Left lung (tissue), 10 donors: ENCODE results near the gene PCSK6. TPM values are rescaled to one million over a fixed set of nuclear protein-coding genes. Genes with fewer than 3 reads are reported as not detected.

Experiments used
- ATAC-seq: fragments of 200-7000 bp; cut with Tn5 transposase; one replicate; pipeline ENCODE4 v1.9.1; 2020; ENCODE audit warnings: moderate library complexity
- DNase-seq, 4 donors: peaks; one replicate each; pipeline ENCODE4 v3.0.0-alpha.2; 2013 to 2020
- H3K27ac ChIP-seq, 2 donors: fragments of 200-600 bp; sonication (generic) in 1 of 2; one replicate each; pipeline versions ENCODE4 v1.5.0 to v1.8.0; 2020 to 2021
- H3K27me3 ChIP-seq, 2 donors: fragments of 200-600 bp; sonication (generic) in 1 of 2; one replicate each; pipeline versions ENCODE4 v1.5.0 to v1.8.0; 2020 to 2021
- H3K36me3 ChIP-seq, 2 donors: fragments of 200-600 bp; sonication (generic) in 1 of 2; one replicate each; pipeline versions ENCODE4 v1.5.0 to v1.8.0; 2020 to 2021
- H3K4me1 ChIP-seq, 2 donors: fragments of 200-600 bp; one replicate each; pipeline ENCODE4 v1.8.0; 2021
- H3K4me3 ChIP-seq, 2 donors: fragments of 200-600 bp; sonication (generic) in 1 of 2; one replicate each; pipeline versions ENCODE4 v1.5.0 to v1.8.0; 2020 to 2021; ENCODE audit warnings: mild to moderate bottlenecking in 1 of 2
- H3K9me3 ChIP-seq, 2 donors: fragments of 200-600 bp; sonication (generic) in 1 of 2; one replicate each; pipeline versions ENCODE4 v1.5.0 to v1.8.0; 2020 to 2021
- CTCF ChIP-seq, 2 donors: fragments of 200-600 bp; sonication (generic) in 1 of 2; IDR thresholded peaks; one replicate each; pipeline versions ENCODE4 v1.5.0 to v1.8.0; 2021; ENCODE audit warnings: antibody characterized with exemption in 2 of 2
- intact Hi-C, 2 donors: fragments of 100-400 bp; cut with DNase I; formaldehyde crosslinking; loops; one replicate each; pipeline versions ENCODE4 v1.11.2 to v1.14.2; 2022
- polyA plus RNA-seq, 6 donors: library from polyadenylated mRNA; unstranded; fragments of 120-200 nt; gene quantifications; one replicate each; pipeline ENCODE4 v1.2.1, GENCODE V29; 2013; ENCODE audit not compliant: insufficient read length in 6 of 6
- total RNA-seq, 2 donors: library from RNA; stranded (reverse); fragmentation: NEBNext Ultra II Directional; extraction: Animal tissue kit (Norgen Biotek cat#: 25700); gene quantifications; one replicate each; pipeline ENCODE4 v1.2.1, GENCODE V29; 2021
- donor health status: DM: no; HTN: yes; CAD: no.
- donor health status: DM: no; HTN: no; CAD: no.

Gene PCSK6
- total and polyA plus RNA-seq, 8 donors, result 7.7 to 25.7 (median 22.8) TPM

DNA sequence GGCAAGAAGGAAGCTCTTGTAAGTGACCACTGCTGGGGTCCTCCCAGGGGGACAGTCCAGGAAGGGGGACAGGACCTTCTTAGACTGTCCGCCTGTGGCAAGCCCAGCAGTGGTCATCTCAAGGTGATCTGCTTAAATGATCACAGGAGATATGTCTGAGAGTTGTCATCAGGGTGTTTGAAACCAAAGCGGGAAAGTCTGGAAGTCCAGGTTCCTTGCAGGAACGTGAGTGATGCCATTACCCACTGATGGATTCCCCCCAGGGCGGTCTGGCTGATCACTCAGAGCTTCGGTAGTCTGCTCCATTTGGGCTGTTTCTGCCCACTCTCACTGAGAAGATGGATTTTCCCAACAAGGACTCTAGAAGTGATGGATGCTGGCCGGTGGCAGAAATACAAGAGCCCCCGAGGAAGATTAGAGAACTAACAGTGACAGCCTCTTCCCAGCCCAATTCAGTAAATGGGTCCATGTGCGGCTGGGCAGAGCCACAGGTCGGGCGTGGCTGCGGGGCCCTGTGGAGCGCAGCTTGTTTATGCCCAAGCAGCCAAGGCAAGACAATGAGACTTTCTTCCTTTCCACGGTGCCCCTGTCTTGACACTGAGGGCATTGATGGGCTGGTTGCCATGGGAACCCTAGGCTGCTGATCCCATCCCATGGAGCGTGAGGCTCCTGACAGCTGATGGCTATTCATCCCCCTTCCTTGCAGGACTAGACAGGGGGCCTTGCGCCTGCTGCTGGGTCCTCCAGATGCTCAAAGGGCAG is 9.5 kb downstream of the PCSK6 start:
- ATAC-seq, result no peak
- H3K4me3 ChIP-seq, result no peak overlapping the region
- no peak for TF ChIP-seq CTCF (IDR thresholded peaks at IDR 0.05)
- no peak overlapping the region for H3K27ac ChIP-seq
- DNase-seq, result no peak
- H3K36me3 ChIP-seq, result no peaks in the 10 kb centered on the region
- intact Hi-C loops, result no loop called here
- H3K4me1 ChIP-seq, result no peaks in the 10 kb centered on the region
- H3K9me3 ChIP-seq, result no peaks in the 10 kb centered on the region
- no peaks in the 10 kb centered on the region for H3K27me3 ChIP-seq

- intact Hi-C loops, result no loop called here
- no peak for ATAC-seq
- H3K27me3 ChIP-seq, result no peaks in the 10 kb centered on the region
- H3K4me3 ChIP-seq, result no peak overlapping the region
- H3K27ac ChIP-seq, result no peak overlapping the region
- no peaks in the 10 kb centered on the region for H3K4me1 ChIP-seq
- no peak for TF ChIP-seq CTCF (IDR thresholded peaks at IDR 0.05)
- no peaks in the 10 kb centered on the region for H3K9me3 ChIP-seq
- no peaks in the 10 kb centered on the region for H3K36me3 ChIP-seq
- no peak for DNase-seq
Measured at GRCh38 chr15:101479342-101479845, 10.1 kb downstream of the PCSK6 start.

GRCh38 chr15:101478701-101479341 is 10.7 kb downstream of the PCSK6 start:
- Histone ChIP-seq H3K27me3 (no peaks in the 10 kb centered on the region), H3K4me1 (no peaks in the 10 kb centered on the region), H3K36me3 (no peaks in the 10 kb centered on the region), H3K9me3 (no peaks in the 10 kb centered on the region), H3K27ac (no peak overlapping the region), H3K4me3 (no peak overlapping the region)
- DNase-seq, result no peak
- TF ChIP-seq CTCF (IDR thresholded peaks at IDR 0.05), result no peak
- intact Hi-C loops, result no loop called here
- no peak for ATAC-seq

DNA sequence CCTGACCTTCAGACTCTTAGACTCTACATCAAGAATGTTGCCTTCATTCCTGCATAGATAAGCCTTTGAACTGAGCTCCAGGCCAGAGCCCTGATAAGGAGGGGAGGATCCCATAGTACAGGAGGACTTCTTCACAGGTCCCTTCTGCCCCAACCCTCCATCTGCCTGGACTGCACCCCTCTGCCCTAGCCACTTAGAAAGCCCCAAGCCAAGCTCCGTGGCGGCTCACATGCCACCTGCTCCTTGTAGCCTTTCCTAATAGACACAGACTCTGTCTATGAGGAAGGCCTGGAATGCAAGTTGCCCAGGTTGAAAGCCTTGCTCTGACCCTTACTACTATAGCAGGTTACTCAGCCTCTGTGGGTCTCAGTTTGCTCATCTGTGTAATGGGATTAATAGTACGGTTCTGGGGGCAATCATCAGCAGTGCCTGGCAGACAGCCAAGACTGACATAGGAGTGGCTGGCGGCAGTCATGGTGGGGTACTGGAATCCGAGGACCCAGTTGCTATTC is 11.6 kb downstream of the PCSK6 start:
- no peak overlapping the region for H3K4me3 ChIP-seq
- intact Hi-C loops, result no loop called here
- no peak for ATAC-seq

More for the DNA sequence above, 11.6 kb downstream of the PCSK6 start:
- no peaks in the 10 kb centered on the region for H3K36me3 ChIP-seq
- H3K27ac ChIP-seq, result no peak overlapping the region
- H3K27me3 ChIP-seq, result no peaks in the 10 kb centered on the region
- TF ChIP-seq CTCF (IDR thresholded peaks at IDR 0.05), result no peak
- H3K9me3 ChIP-seq, result no peaks in the 10 kb centered on the region
- H3K4me1 ChIP-seq, result no peaks in the 10 kb centered on the region
- no peak for DNase-seq
